ENCODE measurements around the gene EPB42.

DNA sequence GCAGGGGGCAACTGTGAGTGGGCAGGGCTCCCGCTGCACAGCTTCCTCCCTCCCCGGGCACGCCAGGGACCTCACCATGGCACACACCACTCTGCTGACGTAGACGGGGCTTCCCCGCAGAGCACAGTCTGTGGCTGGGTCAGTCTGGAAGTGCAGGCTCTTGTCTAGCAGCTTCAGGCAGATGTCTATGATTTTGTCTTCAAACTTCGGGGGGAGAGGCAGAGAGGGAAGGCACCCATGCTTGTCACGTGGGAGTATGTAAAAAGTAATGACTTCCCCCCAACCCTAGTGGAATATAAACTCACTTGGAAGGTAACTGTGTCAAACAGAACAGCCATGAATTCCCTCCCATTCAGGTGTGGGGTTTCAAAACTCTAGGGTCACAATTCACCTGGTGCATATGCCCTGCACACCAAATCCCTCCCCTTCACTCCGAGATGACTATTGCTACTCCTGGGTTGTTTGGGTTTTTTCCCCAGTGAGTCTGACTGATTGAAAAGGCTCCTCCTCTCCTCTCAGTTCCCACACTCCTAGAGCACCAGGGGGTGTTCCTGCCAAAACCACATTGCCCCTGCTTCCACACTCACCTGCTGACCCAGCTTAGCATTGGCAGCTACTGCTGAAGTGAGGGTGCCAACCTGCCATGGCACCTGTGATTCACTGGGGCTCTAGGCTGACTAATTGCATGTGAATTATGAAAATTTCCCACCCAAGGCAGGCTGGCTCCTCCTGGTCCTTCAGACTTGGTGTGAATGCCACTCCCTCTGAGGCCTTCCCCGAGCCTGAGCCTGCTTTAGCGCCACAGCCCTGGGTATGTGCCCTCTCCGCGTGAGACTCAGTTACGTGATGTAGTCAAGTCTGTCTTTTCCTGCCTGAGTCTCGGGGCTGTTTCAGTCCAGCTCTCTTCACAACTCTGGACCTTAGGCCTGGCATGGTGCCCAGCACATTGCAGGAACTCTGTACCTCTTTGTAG lies 32.9 kb upstream of the EPB42 start:
- TF ChIP-seq, protein P1, sequence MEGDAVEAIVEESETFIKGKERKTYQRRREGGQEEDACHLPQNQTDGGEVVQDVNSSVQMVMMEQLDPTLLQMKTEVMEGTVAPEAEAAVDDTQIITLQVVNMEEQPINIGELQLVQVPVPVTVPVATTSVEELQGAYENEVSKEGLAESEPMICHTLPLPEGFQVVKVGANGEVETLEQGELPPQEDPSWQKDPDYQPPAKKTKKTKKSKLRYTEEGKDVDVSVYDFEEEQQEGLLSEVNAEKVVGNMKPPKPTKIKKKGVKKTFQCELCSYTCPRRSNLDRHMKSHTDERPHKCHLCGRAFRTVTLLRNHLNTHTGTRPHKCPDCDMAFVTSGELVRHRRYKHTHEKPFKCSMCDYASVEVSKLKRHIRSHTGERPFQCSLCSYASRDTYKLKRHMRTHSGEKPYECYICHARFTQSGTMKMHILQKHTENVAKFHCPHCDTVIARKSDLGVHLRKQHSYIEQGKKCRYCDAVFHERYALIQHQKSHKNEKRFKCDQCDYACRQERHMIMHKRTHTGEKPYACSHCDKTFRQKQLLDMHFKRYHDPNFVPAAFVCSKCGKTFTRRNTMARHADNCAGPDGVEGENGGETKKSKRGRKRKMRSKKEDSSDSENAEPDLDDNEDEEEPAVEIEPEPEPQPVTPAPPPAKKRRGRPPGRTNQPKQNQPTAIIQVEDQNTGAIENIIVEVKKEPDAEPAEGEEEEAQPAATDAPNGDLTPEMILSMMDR (IDR thresholded peaks at IDR 0.05): no peak
- TF ChIP-seq POLR2A (IDR thresholded peaks at IDR 0.05): no peak

Data from gastroesophageal sphincter (tissue), 3 donors.